Astrocyte of the spinal cord (primary cell): ENCODE data around the gene LITAFD.

ENCODE experiments used
- DNase-seq: peaks from one replicate; pipeline ENCODE4 v3.0.0; 2011; ENCODE audit warnings: low read depth, low spot score
- H3K4me3 ChIP-seq: 2 replicates; pipeline ENCODE4 v1.5.1; 2011; ENCODE audit warnings: low read depth, mild to moderate bottlenecking, low read length, moderate library complexity
- in situ Hi-C: cut with HindIII; loops from 2 replicates; pipeline ENCODE4 v1.10.0; 2017; ENCODE audit warnings: low sequenced_read_pairs
- TF ChIP-seq, protein P1 (sequence below): IDR thresholded peaks from 2 replicates; pipeline ENCODE4 v1.5.1; 2012; ENCODE audit warnings: low read depth, mild to moderate bottlenecking, low read length, inconsistent platforms

The LITAFD gene

DNA sequence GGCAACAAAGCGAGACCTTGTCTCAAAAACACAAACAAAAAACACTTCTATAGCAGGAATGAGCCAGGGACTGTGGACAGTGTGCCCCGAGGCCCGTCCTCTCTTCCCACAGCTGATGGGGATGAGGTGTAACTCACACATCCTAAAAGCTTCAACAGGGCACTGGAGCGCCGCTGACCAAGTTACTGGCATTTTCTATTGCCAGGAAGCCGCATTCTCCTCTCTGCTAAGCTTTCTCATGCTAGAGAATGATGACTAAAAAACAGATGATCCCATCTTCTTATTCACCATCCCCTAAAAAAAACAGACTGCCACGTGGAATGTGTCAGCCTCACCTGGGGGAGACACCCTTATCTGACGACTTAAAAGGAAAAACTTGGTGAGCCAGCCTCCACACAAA lies 29.6 kb upstream of the LITAFD start:
- in situ Hi-C loops: no loop called here
- no peak overlapping the region for H3K4me3 ChIP-seq

GRCh38 chr16:8853150-8853549 lies 29.0 kb upstream of the LITAFD start:
- no peak for DNase-seq
- H3K4me3 ChIP-seq: no peak overlapping the region
- TF ChIP-seq, protein P1, sequence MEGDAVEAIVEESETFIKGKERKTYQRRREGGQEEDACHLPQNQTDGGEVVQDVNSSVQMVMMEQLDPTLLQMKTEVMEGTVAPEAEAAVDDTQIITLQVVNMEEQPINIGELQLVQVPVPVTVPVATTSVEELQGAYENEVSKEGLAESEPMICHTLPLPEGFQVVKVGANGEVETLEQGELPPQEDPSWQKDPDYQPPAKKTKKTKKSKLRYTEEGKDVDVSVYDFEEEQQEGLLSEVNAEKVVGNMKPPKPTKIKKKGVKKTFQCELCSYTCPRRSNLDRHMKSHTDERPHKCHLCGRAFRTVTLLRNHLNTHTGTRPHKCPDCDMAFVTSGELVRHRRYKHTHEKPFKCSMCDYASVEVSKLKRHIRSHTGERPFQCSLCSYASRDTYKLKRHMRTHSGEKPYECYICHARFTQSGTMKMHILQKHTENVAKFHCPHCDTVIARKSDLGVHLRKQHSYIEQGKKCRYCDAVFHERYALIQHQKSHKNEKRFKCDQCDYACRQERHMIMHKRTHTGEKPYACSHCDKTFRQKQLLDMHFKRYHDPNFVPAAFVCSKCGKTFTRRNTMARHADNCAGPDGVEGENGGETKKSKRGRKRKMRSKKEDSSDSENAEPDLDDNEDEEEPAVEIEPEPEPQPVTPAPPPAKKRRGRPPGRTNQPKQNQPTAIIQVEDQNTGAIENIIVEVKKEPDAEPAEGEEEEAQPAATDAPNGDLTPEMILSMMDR: no peak
- in situ Hi-C loops: no loop called here

More for the DNA sequence above, 29.6 kb upstream of the LITAFD start:
- no peak for DNase-seq
- TF ChIP-seq, protein P1: no peak

GRCh38 chr16:8853611-8854010 lies 28.5 kb upstream of the LITAFD start:
- TF ChIP-seq, protein P1: no peak
- no peak overlapping the region for H3K4me3 ChIP-seq
- in situ Hi-C loops: no loop called here
- no peak for DNase-seq

GRCh38 chr16:8854298-8854948 lies 27.7 kb upstream of the LITAFD start:
- H3K4me3 ChIP-seq: no peak overlapping the region
- DNase-seq: no peak
- TF ChIP-seq, protein P1: no peak
- in situ Hi-C loops: no loop called here

DNA sequence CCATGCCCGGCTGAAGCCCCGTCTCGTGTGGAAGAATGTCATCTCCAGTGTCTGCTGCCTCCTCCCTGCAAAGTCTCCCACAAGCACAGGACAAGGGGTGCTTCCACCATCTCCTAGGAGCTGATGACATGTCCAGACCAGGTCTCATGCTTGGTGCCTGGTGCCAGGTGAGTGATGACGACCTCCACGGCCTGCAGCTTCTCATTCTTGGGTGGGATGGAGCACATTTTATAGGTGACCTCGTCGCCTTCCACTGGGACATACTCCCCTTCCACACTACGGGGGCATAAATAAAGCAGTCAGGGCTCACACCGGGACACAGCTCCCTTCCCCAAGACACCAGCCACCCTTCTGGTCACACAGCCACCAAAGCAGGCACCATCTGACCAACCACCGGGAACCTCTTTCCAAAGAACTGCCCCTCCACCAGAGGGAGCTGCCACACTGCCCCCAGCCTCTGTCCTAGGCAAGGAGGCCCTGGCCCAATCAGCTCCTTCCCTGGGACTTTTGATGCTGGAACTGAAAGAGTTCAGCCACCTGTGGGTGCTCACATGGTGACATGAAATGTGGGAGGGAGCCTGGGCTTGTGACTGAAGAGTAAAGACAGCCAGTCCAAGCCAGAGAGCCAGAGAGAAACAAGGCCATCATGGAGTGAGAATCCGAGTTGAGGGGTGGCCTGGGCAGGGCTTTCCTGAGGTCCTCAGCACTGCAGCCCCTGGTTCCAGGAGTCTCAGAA lies 26.9 kb upstream of the LITAFD start:
- in situ Hi-C loops: no loop called here
- no peak overlapping the region for H3K4me3 ChIP-seq
- DNase-seq: no peak
- TF ChIP-seq, protein P1: peak; percentile 5

- DNase-seq: no peak
- in situ Hi-C loops: no loop called here
Measured at GRCh38 chr16:8855972-8856371, 26.2 kb upstream of the LITAFD start.

More at GRCh38 chr16:8855972-8856371, 26.2 kb upstream of the LITAFD start:
- TF ChIP-seq, protein P1: no peak
- H3K4me3 ChIP-seq: no peak overlapping the region
